Suprapubic skin (tissue), 4 donors: ENCODE measurements around the gene B3GALT6. TPM values are rescaled to one million over a fixed set of nuclear protein-coding genes. Genes with fewer than 3 reads are reported as not detected.
A peak's percentile ranks its signal among the peaks of the same experiment; 100 is the strongest.
"Not testable (repeated sequence)": the region's sequence is repeated elsewhere in the genome, so short reads cannot be mapped to it uniquely, and the experiment has no call there.

Experiments used
- DNase-seq, 2 donors: peaks; one replicate each; pipeline ENCODE4 v3.0.0-alpha.2; 2019; ENCODE audit warnings: low spot score in 2 of 2
- H3K27ac ChIP-seq: fragments of 200-600 bp; sonication (generic); one replicate; pipeline ENCODE4 v1.5.1; 2019
- H3K27me3 ChIP-seq: fragments of 200-600 bp; sonication (generic); one replicate; pipeline ENCODE4 v1.5.1; 2019
- H3K36me3 ChIP-seq: fragments of 200-600 bp; sonication (generic); one replicate; pipeline ENCODE4 v1.5.1; 2019
- H3K4me1 ChIP-seq: fragments of 200-600 bp; sonication (generic); one replicate; pipeline ENCODE4 v1.5.1; 2019
- H3K4me3 ChIP-seq: fragments of 200-600 bp; sonication (generic); one replicate; pipeline ENCODE4 v1.5.1; 2019; ENCODE audit warnings: mild to moderate bottlenecking
- H3K9me3 ChIP-seq: fragments of 200-600 bp; sonication (generic); one replicate; pipeline ENCODE4 v1.5.1; 2019
- EP300 ChIP-seq: sonication (generic); formaldehyde crosslinking; IDR thresholded peaks from one replicate; pipeline ENCODE4 v1.6.1; 2017; ENCODE audit warnings: antibody characterized with exemption
- POLR2A ChIP-seq, 2 donors: fragments of 450-650 bp; IDR thresholded peaks; one replicate each; pipeline ENCODE4 v1.6.1; 2017; ENCODE audit warnings: antibody characterized with exemption in 2 of 2, mild to moderate bottlenecking in 2 of 2, moderate library complexity in 2 of 2
- POLR2AphosphoS5 ChIP-seq, 3 donors: sonication (generic); formaldehyde crosslinking; IDR thresholded peaks; one replicate each; pipeline ENCODE4 v1.6.1; 2017; ENCODE audit warnings: antibody characterized with exemption in 3 of 3
- WGBS: methylation state at CpG from one replicate; pipeline ENCODE4 v1.1.5; 2018; 5-methylcytosine and 5-hydroxymethylcytosine counted together
- total RNA-seq, 4 donors: library from RNA; depleted of rRNA; stranded (reverse); fragments of >200 nt; gene quantifications; one replicate each; pipeline ENCODE4 v1.1.0, GENCODE V29; 2016
- TF ChIP-seq, protein P1 (sequence below), 2 donors: fragments of 200-600 bp in 1 of 2; fragments of 450-650 bp in 1 of 2; sonication (generic) in 1 of 2; IDR thresholded peaks; one replicate each; pipeline ENCODE4 v1.5.1; 2016 to 2019; ENCODE audit warnings: antibody characterized with exemption in 2 of 2, mild to moderate bottlenecking in 1 of 2, moderate library complexity in 1 of 2

Gene B3GALT6
- total RNA-seq, 4 donors from 2014 or later: 9.3 to 24.4 (median 16.4) TPM

DNA sequence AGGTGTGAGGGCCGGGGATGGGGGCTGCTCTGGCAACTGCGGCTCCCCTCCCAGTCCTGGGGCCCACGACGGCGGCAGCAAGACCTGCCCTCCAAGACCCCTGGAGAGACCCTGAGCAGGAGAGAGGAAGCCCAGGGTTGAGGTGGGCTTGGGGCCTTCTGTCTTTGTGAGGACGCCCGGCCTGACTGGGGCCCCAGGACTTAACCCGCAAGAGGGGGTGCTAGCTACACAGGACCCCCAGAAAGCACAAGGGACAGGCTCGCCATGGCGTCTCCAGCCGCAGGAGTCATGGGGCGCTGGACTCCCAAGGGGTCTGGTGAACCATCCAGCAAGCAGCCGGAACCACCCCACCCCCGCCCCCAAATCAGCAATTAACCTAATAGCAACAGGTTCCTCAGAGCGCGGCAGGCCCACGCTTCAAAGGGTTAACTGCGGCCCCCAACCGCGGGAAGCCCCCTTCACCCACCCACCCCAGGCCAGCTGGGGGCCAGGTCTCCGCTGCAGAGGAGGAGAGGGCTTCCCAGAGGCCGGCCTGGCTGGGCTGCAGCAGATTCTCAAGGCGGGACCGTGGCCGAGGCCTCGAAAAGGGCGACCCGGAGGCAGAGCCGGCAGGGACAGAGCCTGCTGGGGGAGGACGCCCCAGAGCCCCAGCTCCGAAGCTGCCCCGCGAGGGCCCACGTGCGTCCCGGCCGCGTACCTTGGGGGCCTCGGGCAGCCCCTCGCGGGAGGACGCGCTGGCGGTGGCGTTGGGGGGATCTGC is 14.0 kb downstream of the B3GALT6 start:
- 12% methylated on average over 11 of the region's 45 CpGs for WGBS
- H3K4me1 ChIP-seq: peaks cover 26% of the 10 kb centered on the region
- H3K27me3 ChIP-seq: peaks cover 30% of the 10 kb centered on the region
- DNase-seq: peak in 1 of 2 donors; percentile 59
- H3K27ac ChIP-seq: no peak overlapping the region
- no peaks in the 10 kb centered on the region for H3K36me3 ChIP-seq
- no peaks in the 10 kb centered on the region for H3K9me3 ChIP-seq
- H3K4me3 ChIP-seq: peak overlapping the region; percentile 33
- TF ChIP-seq EP300 (no peak), POLR2AphosphoS5 (IDR thresholded peaks at IDR 0.05) (no peak), POLR2A (IDR thresholded peaks at IDR 0.05) (no peak)
- TF ChIP-seq, protein P1, sequence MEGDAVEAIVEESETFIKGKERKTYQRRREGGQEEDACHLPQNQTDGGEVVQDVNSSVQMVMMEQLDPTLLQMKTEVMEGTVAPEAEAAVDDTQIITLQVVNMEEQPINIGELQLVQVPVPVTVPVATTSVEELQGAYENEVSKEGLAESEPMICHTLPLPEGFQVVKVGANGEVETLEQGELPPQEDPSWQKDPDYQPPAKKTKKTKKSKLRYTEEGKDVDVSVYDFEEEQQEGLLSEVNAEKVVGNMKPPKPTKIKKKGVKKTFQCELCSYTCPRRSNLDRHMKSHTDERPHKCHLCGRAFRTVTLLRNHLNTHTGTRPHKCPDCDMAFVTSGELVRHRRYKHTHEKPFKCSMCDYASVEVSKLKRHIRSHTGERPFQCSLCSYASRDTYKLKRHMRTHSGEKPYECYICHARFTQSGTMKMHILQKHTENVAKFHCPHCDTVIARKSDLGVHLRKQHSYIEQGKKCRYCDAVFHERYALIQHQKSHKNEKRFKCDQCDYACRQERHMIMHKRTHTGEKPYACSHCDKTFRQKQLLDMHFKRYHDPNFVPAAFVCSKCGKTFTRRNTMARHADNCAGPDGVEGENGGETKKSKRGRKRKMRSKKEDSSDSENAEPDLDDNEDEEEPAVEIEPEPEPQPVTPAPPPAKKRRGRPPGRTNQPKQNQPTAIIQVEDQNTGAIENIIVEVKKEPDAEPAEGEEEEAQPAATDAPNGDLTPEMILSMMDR (IDR thresholded peaks at IDR 0.05): no peak

DNA sequence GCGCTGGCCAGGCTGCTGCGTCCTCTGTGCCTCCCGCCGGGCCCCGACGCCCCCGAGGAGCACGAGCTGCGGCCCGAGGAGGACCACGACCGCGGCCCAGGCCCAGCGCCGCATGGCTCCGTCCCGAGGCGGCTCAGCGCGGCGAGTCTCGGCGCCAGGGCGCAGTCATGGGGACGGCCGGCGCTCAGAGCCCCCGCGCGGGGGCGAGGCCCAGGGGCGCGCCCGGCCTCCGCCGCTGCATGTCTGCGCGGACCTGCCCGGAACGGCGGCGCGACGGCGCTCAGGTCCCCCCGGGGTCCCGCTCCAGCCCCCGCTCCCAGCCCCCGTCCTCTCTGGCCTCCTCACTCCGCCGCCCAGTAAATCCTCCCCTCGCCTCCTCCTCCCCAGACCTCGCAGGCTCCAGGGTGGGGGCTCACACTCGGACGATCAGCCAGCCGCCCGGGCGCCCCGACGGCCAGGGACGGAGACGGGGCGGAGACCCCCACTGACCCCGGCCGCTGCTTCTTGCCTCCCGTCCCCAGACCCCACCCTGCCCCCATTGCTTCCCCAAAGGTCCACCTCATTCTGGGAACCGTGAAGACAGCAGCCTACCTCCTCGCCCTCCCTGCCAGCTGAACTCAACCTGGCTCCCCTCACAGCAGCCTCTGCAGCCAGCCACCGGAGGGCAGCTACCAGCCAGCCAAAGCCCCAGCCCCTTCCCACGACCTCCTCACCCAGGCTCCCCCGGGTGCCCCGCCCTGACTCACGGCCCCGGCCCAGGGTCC is 14.7 kb downstream of the B3GALT6 start, which contains the start of gene C1QTNF12:
Gene C1QTNF12, minus strand, starts transcription at position 146 of the 764 bp plus-strand sequence. Its CDS starts 32 bp downstream, at position 114.
- TF ChIP-seq POLR2AphosphoS5 (IDR thresholded peaks at IDR 0.05): no peak
- no peak for TF ChIP-seq EP300
- TF ChIP-seq POLR2A (IDR thresholded peaks at IDR 0.05): no peak
- TF ChIP-seq, protein P1 (IDR thresholded peaks at IDR 0.05): no peak
- Histone ChIP-seq H3K4me1 (peaks cover 28% of the 10 kb centered on the region), H3K36me3 (no peaks in the 10 kb centered on the region), H3K4me3 (peak within 1 kb of the TSS; percentile 33), H3K27me3 (peaks cover 30% of the 10 kb centered on the region), H3K9me3 (no peaks in the 10 kb centered on the region), H3K27ac (no peak within 1 kb of the TSS)
- WGBS: 8% methylated on average over 17 of the region's 74 CpGs
- peak in 1 of 2 donors; percentile 53 for DNase-seq

DNA sequence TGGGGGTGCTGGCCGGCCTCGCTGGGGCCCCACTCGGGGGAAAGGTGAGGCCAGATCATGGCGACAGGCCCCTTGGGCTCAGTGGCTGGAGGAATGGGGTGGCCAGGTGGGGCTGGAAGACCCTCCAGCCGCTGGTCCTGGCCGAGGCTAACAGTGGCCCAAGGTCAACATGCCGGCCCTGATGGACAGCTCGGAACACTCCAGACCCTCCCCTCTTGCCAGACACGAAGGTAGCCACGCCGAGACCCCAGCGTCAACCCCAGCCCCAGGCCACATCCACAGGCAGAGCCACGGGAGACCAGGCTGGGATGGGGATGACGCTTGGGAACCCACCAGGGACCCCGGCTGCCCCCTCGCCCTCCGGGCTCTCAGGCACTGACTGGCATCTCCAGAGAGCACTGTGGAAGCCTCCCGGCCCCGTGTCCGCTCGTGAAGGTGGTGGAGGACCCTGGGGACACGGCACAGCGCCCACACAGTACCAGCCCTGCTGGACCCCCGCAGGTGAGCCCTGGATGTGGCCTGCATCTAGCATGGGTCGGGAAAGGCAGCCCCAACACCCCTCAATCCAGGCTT is 15.4 kb downstream of the B3GALT6 start:
- no peaks in the 10 kb centered on the region for H3K9me3 ChIP-seq
- H3K4me3 ChIP-seq: no peak overlapping the region
- H3K27ac ChIP-seq: no peak overlapping the region
- H3K27me3 ChIP-seq: peaks cover 30% of the 10 kb centered on the region
- peaks cover 5% of the 10 kb centered on the region for H3K36me3 ChIP-seq
- no CpG with 5 or more reads among the region's 25 CpGs for WGBS
- DNase-seq: peak in 1 of 2 donors; percentile 52
- peaks cover 28% of the 10 kb centered on the region for H3K4me1 ChIP-seq
- TF ChIP-seq POLR2A (IDR thresholded peaks at IDR 0.05): no peak
- no peak for TF ChIP-seq POLR2AphosphoS5 (IDR thresholded peaks at IDR 0.05)
- TF ChIP-seq, protein P1 (IDR thresholded peaks at IDR 0.05): no peak
- no peak for TF ChIP-seq EP300

DNA sequence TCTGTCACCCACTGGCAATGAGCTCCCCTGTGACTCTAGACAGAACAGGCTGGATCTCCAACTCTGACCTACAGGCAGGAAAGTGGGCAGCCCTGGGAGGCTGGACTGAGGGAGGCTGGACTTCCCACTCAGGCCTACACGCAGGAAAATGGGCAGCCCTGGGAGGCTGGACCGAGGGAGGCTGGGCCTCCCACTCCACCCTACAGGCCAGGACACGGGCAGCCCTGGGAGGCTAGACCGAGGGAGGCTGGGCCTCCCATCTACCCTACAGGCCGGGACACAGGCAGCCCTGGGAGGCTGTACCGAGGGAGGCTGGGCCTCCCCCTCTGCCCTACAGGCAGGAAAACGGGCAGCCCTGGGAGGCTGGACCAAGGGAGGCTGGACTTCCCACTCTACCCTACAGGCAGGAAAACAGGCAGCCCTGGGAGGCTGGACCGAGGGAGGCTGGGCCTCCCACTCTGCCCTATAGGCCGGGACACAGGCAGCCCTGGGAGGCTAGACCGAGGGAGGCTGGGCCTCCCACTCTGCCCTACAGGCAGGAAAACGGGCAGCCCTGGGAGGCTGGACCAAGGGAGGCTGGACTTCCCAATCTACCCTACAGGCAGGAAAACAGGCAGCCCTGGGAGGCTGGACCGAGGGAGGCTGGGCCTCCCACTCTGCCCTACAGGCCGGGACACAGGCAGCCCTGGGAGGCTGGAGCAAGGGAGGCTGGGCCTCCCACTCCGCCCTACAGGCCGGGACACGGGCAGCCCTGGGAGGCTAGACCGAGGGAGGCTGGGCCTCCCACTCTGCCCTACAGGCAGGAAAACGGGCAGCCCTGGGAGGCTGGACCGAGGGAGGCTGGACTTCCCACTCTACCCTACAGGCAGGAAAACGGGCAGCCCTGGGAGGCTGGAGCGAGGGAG is 16.2 kb downstream of the B3GALT6 start:
- H3K4me3 ChIP-seq, H3K9me3 ChIP-seq, DNase-seq, H3K27ac ChIP-seq: not testable (repeated sequence)
- Histone ChIP-seq H3K27me3 (peaks cover 30% of the 10 kb centered on the region), H3K4me1 (peaks cover 28% of the 10 kb centered on the region), H3K36me3 (peaks cover 11% of the 10 kb centered on the region)
- WGBS: 80% methylated on average over 2 of the region's 21 CpGs

DNA sequence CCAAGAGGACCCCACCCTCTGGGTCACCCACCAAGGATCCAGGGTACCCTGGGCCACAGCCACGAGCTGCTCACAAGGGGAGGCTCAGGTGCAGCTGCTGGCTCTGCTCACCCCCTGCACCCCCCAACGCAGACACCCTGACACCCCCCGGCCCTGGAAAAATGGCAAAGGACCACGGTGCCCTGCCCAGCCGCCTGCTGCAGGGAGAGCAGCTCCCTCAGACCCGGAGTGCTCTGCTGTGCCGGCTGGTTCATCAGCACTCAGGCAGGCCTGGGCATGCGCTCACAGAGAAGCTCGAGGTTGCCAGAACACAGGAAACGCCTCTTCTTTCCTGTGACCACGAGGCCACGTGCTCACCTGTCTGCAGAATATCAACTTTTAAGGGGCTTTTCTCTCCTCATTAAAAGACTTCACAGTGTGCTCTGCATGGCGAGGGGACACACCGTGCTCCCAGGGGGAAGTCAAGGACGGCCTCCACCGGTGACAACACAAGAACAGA is 18.8 kb downstream of the B3GALT6 start:
- TF ChIP-seq, protein P1 (IDR thresholded peaks at IDR 0.05): no peak
- TF ChIP-seq POLR2AphosphoS5 (IDR thresholded peaks at IDR 0.05) (no peak), POLR2A (IDR thresholded peaks at IDR 0.05) (no peak), EP300 (no peak)
- H3K27ac ChIP-seq: no peak overlapping the region
- H3K36me3 ChIP-seq: peaks cover 37% of the 10 kb centered on the region
- 64% methylated on average over 10 of the region's 16 CpGs for WGBS
- H3K4me1 ChIP-seq: peaks cover 25% of the 10 kb centered on the region
- no peaks in the 10 kb centered on the region for H3K9me3 ChIP-seq
- H3K4me3 ChIP-seq: no peak overlapping the region
- H3K27me3 ChIP-seq: peaks cover 24% of the 10 kb centered on the region
- peak in 1 of 2 donors; percentile 60 for DNase-seq
